A549 (cell line): ENCODE results near the gene C3orf70. TPM values are rescaled to one million over a fixed set of nuclear protein-coding genes. Genes with fewer than 3 reads are reported as not detected.

Source experiments
- ATAC-seq, 2 experiments: fragments of 200-7000 bp in 1 of 2; fragments of >200 bp in 1 of 2; cut with Nextera tagmentation in 1 of 2; cut with Tn5 transposase in 1 of 2; 3 replicates each; pipeline versions ENCODE4 v1.8.0 to v1.9.1; 2018 to 2020; ENCODE audit warnings: mild to moderate bottlenecking in 1 of 2, moderate library complexity in 1 of 2
- CTCF ChIA-PET: fragments of 300-600 bp; sonication (Branson Sonifier 250); formaldehyde crosslinking; extraction: SDS; loops from one replicate; lab custom pipeline; 2021; ENCODE audit warnings: antibody characterized with exemption, inconsistent platforms; lab: Yijun Ruan, JAX
- POLR2A ChIA-PET: fragments of 350-600 bp; formaldehyde crosslinking; extraction: SDS; loops from one replicate; lab custom pipeline; 2021; ENCODE audit warnings: antibody characterized with exemption, inconsistent platforms; lab: Yijun Ruan, JAX
- DNase-seq, 2 experiments: peaks; one replicate each; pipeline versions ENCODE4 v3.0.0 to v3.0.0-alpha.2; 2011 to 2016; ENCODE audit warnings: low read depth in 1 of 2, low spot score in 1 of 2
- FAIRE-seq: peaks from 2 replicates; lab custom pipeline; 2011; peaks lifted over from hg19 to GRCh38; lab: Jason Lieb, UNC
- H3K27ac ChIP-seq, 2 experiments: fragments of >200 bp; sonication (Bioruptor Twin); formaldehyde crosslinking; 3 replicates each; pipeline ENCODE4 v1.5.1; 2016 to 2017
- H3K4me1 ChIP-seq: fragments of >200 bp; sonication (Bioruptor Twin); formaldehyde crosslinking; 3 replicates; pipeline ENCODE4 v1.6.1; 2016
- H3K4me2 ChIP-seq: fragments of >200 bp; sonication (Bioruptor Twin); formaldehyde crosslinking; 3 replicates; pipeline ENCODE4 v1.6.1; 2016
- H3K4me3 ChIP-seq: fragments of >200 bp; sonication (Bioruptor Twin); formaldehyde crosslinking; 3 replicates; pipeline ENCODE4 v1.5.1; 2016
- H3K9me3 ChIP-seq: fragments of >200 bp; sonication (Bioruptor Twin); formaldehyde crosslinking; 3 replicates; pipeline ENCODE4 v1.6.1; 2016
- CEBPB ChIP-seq, 2 experiments: fragments of >200 bp in 1 of 2; sonication (Bioruptor Twin) in 1 of 2; formaldehyde crosslinking in 1 of 2; IDR thresholded peaks; 2 replicates each; pipeline ENCODE4 v1.6.1; 2012 to 2016
- CHD2 ChIP-seq: fragments of 150-350 bp; IDR thresholded peaks from 2 replicates; pipeline ENCODE4 v1.6.1; 2014; ENCODE audit warnings: low read length; ENCODE audit not compliant: partially characterized antibody
- CHD4 ChIP-seq: fragments of 200-600 bp; sonication (generic); IDR thresholded peaks from 2 replicates; pipeline ENCODE4 v1.6.1; 2016; ENCODE audit warnings: antibody characterized with exemption, mild to moderate bottlenecking, borderline replicate concordance
- EHF ChIP-seq: fragments of 250-450 bp; sonication (Bioruptor Pico); IDR thresholded peaks from 2 replicates; pipeline ENCODE4 v1.5.0; 2020; ENCODE audit warnings: mild to moderate bottlenecking
- EHMT2 ChIP-seq: fragments of 200-600 bp; sonication (generic); IDR thresholded peaks from 2 replicates; pipeline ENCODE4 v1.6.1; 2016; ENCODE audit warnings: antibody characterized with exemption, low read depth, mild to moderate bottlenecking, moderate library complexity
- FOSL2 ChIP-seq, 2 experiments: fragments of 450-650 bp in 1 of 2; fragments of >200 bp in 1 of 2; sonication (Bioruptor Twin) in 1 of 2; formaldehyde crosslinking; IDR thresholded peaks; 2 replicates each; pipeline versions ENCODE4 v1.5.0 to v1.6.1; 2016 to 2020; ENCODE audit warnings: mild to moderate bottlenecking in 1 of 2, moderate library complexity in 1 of 2
- FOXS1 ChIP-seq: fragments of 250-450 bp; sonication (Bioruptor Pico); IDR thresholded peaks from 2 replicates; pipeline ENCODE4 v1.5.0; 2020; ENCODE audit warnings: mild to moderate bottlenecking, moderate library complexity
- GATA3 ChIP-seq: IDR thresholded peaks from 2 replicates; pipeline ENCODE4 v1.6.1; 2012; ENCODE audit warnings: borderline replicate concordance
- HDAC2 ChIP-seq: fragments of 200-600 bp; sonication (generic); IDR thresholded peaks from 2 replicates; pipeline ENCODE4 v1.6.1; 2016
- HEYL ChIP-seq: fragments of 250-450 bp; sonication (Bioruptor Pico); IDR thresholded peaks from 2 replicates; pipeline ENCODE4 v1.8.0; 2021; ENCODE audit warnings: mild to moderate bottlenecking, moderate library complexity
- HOXB5 ChIP-seq: fragments of 250-450 bp; sonication (Bioruptor Pico); IDR thresholded peaks from 2 replicates; pipeline ENCODE4 v1.5.0; 2020; ENCODE audit warnings: mild to moderate bottlenecking, moderate library complexity
- JUNB ChIP-seq: fragments of >200 bp; sonication (Bioruptor Twin); formaldehyde crosslinking; IDR thresholded peaks from 2 replicates; pipeline ENCODE4 v1.6.1; 2016
- KDM1A ChIP-seq: fragments of 200-600 bp; sonication (generic); IDR thresholded peaks from 2 replicates; pipeline ENCODE4 v1.6.1; 2016; ENCODE audit warnings: low read depth, mild to moderate bottlenecking
- KDM5A ChIP-seq: fragments of 200-600 bp; sonication (generic); IDR thresholded peaks from 2 replicates; pipeline ENCODE4 v1.6.1; 2016; ENCODE audit warnings: antibody characterized with exemption, mild to moderate bottlenecking
- MAFK ChIP-seq: fragments of 450-650 bp; IDR thresholded peaks from 2 replicates; pipeline ENCODE4 v1.6.1; 2014; ENCODE audit not compliant: partially characterized antibody
- RAD21 ChIP-seq, 2 experiments: fragments of >200 bp in 1 of 2; sonication (Bioruptor Twin) in 1 of 2; formaldehyde crosslinking in 1 of 2; IDR thresholded peaks in 1 of 2; conservative IDR thresholded peaks in 1 of 2; 2 replicates in 1 of 2; 3 replicates in 1 of 2; pipeline ENCODE4 v1.6.1; 2012 to 2018; ENCODE audit warnings: inconsistent platforms in 1 of 2
- RARB ChIP-seq: fragments of 250-450 bp; sonication (Bioruptor Pico); IDR thresholded peaks from 2 replicates; pipeline ENCODE4 v1.8.0; 2021; ENCODE audit warnings: mild to moderate bottlenecking, moderate library complexity
- RNF2 ChIP-seq: fragments of 200-600 bp; sonication (generic); IDR thresholded peaks from 2 replicates; pipeline ENCODE4 v1.6.1; 2016; ENCODE audit warnings: low read depth, mild to moderate bottlenecking, antibody characterized with exemption, moderate library complexity, borderline replicate concordance
- SREBF2 ChIP-seq: fragments of 450-650 bp; IDR thresholded peaks from 2 replicates; pipeline ENCODE4 v1.6.1; 2014; ENCODE audit warnings: mild to moderate bottlenecking, moderate library complexity
- WGBS: methylation state at CpG from one replicate; pipeline ENCODE4 v1.1.6; 2017; ENCODE audit errors: missing lambda C conversion rate; 5-methylcytosine and 5-hydroxymethylcytosine counted together
- polyA plus RNA-seq, 4 experiments: library from polyadenylated mRNA; depleted of rRNA in 3 of 4; stranded (reverse); fragments of >200 nt; fragmentation: RNase III in 1 of 4; extraction: RNeasy Plus Mini Kit Qiagen cat#74134 plus additional on column Dnase treatment in 1 of 4; gene quantifications; 2 replicates in 3 of 4; 3 replicates in 1 of 4; pipeline ENCODE4 v1.2.3, GENCODE V29; 2011 to 2017
- TF ChIP-seq, protein P1 (sequence below): fragments of >200 bp; sonication (Bioruptor Twin); formaldehyde crosslinking; IDR thresholded peaks from 3 replicates; pipeline ENCODE4 v1.5.1; 2016
- TF ChIP-seq, protein P2 (sequence below): IDR thresholded peaks from 2 replicates; pipeline ENCODE4 v1.6.1; 2012
- TF ChIP-seq, protein P3 (sequence below): fragments of 250-450 bp; sonication (Bioruptor Pico); IDR thresholded peaks from 2 replicates; pipeline ENCODE4 v1.5.0; 2020; ENCODE audit warnings: low read depth, mild to moderate bottlenecking, moderate library complexity
- TF ChIP-seq, protein P4 (sequence below): IDR thresholded peaks from 2 replicates; pipeline ENCODE4 v1.6.1; 2012; ENCODE audit warnings: low read depth, borderline replicate concordance
- TF ChIP-seq, protein P5 (sequence below): fragments of >200 bp; sonication (Bioruptor Twin); formaldehyde crosslinking; IDR thresholded peaks from 3 replicates; pipeline ENCODE4 v1.6.1; 2016
- TF ChIP-seq, protein P6 (sequence below): IDR thresholded peaks from 2 replicates; pipeline ENCODE4 v1.6.1; 2012

The C3orf70 gene
- polyA plus RNA-seq, 2 of the 4 experiments (the other 2 are of a cell fraction) = 0.01 TPM; not detected in 1

DNA sequence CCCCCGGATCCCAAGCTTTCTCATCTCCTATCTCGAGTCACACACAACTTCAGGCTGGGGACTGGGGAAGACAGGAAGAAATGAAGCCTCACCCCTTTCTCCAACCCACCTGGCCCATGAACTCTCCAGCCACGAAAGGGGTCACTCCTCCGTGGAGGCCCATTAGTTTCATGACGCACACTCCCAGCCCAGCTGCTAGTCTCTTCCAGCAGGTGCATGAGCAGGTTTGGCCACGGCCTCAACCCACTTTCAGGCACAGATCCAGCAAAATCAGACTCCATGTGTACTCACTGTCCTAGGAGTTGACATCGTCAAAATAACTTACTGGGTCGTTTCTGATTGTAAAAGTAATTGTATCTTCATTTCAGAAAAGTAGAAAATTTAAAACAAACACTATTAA, 76.6 kb downstream of the C3orf70 start:
- ChIA-PET CTCF (no interaction called here), POLR2A (no interaction called here)
- FAIRE-seq = no peak
- no peak overlapping the region for H3K4me2 ChIP-seq
- TF ChIP-seq, protein P1, sequence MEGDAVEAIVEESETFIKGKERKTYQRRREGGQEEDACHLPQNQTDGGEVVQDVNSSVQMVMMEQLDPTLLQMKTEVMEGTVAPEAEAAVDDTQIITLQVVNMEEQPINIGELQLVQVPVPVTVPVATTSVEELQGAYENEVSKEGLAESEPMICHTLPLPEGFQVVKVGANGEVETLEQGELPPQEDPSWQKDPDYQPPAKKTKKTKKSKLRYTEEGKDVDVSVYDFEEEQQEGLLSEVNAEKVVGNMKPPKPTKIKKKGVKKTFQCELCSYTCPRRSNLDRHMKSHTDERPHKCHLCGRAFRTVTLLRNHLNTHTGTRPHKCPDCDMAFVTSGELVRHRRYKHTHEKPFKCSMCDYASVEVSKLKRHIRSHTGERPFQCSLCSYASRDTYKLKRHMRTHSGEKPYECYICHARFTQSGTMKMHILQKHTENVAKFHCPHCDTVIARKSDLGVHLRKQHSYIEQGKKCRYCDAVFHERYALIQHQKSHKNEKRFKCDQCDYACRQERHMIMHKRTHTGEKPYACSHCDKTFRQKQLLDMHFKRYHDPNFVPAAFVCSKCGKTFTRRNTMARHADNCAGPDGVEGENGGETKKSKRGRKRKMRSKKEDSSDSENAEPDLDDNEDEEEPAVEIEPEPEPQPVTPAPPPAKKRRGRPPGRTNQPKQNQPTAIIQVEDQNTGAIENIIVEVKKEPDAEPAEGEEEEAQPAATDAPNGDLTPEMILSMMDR = no peak
- no peak for TF ChIP-seq HOXB5 (CRISPR knock-in tag)
- no peak for TF ChIP-seq JUNB
- no peak for TF ChIP-seq KDM5A
- no peak for TF ChIP-seq SREBF2
- no peak for TF ChIP-seq RARB
- no peak for TF ChIP-seq GATA3
- no peak for TF ChIP-seq MAFK
- no peak for TF ChIP-seq HDAC2
- TF ChIP-seq, protein P2, sequence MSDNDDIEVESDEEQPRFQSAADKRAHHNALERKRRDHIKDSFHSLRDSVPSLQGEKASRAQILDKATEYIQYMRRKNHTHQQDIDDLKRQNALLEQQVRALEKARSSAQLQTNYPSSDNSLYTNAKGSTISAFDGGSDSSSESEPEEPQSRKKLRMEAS = no peak
- TF ChIP-seq FOSL2 (IDR thresholded peaks at IDR 0.05) = no peak
- no peak for TF ChIP-seq FOSL2 (CRISPR knock-in tag; IDR thresholded peaks at IDR 0.05)
- TF ChIP-seq, protein P3, sequence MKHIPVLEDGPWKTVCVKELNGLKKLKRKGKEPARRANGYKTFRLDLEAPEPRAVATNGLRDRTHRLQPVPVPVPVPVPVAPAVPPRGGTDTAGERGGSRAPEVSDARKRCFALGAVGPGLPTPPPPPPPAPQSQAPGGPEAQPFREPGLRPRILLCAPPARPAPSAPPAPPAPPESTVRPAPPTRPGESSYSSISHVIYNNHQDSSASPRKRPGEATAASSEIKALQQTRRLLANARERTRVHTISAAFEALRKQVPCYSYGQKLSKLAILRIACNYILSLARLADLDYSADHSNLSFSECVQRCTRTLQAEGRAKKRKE (CRISPR knock-in tag) = no peak
- no peak for TF ChIP-seq KDM1A
- TF ChIP-seq, protein P4, sequence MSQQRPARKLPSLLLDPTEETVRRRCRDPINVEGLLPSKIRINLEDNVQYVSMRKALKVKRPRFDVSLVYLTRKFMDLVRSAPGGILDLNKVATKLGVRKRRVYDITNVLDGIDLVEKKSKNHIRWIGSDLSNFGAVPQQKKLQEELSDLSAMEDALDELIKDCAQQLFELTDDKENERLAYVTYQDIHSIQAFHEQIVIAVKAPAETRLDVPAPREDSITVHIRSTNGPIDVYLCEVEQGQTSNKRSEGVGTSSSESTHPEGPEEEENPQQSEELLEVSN = no peak
- WGBS = 52% methylated on average over 8 of the region's 8 CpGs
- H3K27ac ChIP-seq = no peak overlapping the region
- ATAC-seq = no peak
- no peak overlapping the region for H3K4me3 ChIP-seq
- no peaks in the 10 kb centered on the region for H3K9me3 ChIP-seq
- no peaks in the 10 kb centered on the region for H3K4me1 ChIP-seq
- no peak for DNase-seq

DNA sequence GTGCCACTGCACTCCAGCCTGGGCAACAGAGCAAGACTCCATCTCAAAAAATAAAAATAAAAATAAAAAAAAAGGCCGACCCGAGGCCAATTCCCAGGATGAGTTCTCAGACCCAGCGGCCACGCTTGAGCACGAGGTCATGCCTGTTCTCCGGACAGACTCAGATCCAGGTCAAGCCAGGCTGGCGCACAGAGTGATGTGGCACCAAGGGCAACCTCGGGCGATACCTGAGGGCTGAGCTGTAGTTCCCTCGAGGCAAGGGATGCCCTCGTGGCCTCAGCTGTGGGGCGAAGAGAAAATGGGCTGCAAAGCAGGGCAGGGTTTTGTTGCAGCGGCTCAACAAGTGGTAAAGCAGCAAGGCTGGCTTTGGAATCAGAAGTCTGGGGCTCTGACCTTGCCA, 77.3 kb downstream of the C3orf70 start:
- no peak for FAIRE-seq
- Histone ChIP-seq H3K9me3 (no peaks in the 10 kb centered on the region), H3K27ac (no peak overlapping the region), H3K4me2 (no peak overlapping the region), H3K4me1 (no peaks in the 10 kb centered on the region), H3K4me3 (no peak overlapping the region)
- no peak for ATAC-seq
- CTCF ChIA-PET = no interaction called here
- POLR2A ChIA-PET = no interaction called here
- TF ChIP-seq RAD21 (conservative IDR thresholded peaks at IDR 0.05 in 1 of 2, IDR thresholded peaks at IDR 0.05 in 1 of 2) (no peak), EHF (no peak), HDAC2 (no peak), CHD4 (no peak), CEBPB (IDR thresholded peaks at IDR 0.05) (no peak), RNF2 (no peak), EHMT2 (no peak), CHD2 (no peak), FOXS1 (no peak), HEYL (CRISPR knock-in tag) (no peak)
- TF ChIP-seq, protein P5, sequence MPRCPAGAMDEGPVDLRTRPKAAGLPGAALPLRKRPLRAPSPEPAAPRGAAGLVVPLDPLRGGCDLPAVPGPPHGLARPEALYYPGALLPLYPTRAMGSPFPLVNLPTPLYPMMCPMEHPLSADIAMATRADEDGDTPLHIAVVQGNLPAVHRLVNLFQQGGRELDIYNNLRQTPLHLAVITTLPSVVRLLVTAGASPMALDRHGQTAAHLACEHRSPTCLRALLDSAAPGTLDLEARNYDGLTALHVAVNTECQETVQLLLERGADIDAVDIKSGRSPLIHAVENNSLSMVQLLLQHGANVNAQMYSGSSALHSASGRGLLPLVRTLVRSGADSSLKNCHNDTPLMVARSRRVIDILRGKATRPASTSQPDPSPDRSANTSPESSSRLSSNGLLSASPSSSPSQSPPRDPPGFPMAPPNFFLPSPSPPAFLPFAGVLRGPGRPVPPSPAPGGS = no peak
- TF ChIP-seq, protein P6, sequence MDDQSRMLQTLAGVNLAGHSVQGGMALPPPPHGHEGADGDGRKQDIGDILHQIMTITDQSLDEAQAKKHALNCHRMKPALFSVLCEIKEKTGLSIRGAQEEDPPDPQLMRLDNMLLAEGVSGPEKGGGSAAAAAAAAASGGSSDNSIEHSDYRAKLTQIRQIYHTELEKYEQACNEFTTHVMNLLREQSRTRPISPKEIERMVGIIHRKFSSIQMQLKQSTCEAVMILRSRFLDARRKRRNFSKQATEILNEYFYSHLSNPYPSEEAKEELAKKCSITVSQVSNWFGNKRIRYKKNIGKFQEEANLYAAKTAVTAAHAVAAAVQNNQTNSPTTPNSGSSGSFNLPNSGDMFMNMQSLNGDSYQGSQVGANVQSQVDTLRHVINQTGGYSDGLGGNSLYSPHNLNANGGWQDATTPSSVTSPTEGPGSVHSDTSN = no peak
- no peak for DNase-seq
- WGBS = 57% methylated on average over 13 of the region's 13 CpGs
